B cell (primary cell): Measurements from ENCODE around the gene TMEM94. TPM values are rescaled to one million over a fixed set of nuclear protein-coding genes. Genes with fewer than 3 reads are reported as not detected.

ENCODE experiments used
- ATAC-seq: fragments of 200-7000 bp; cut with Tn5 transposase; one replicate; pipeline ENCODE4 v1.10.0; 2021; ENCODE audit warnings: low read depth, mild to moderate bottlenecking, moderate number of reproducible peaks, moderate library complexity
- CTCF ChIA-PET: fragments of 350-600 bp; sonication (Branson Sonifier 250); formaldehyde crosslinking; loops from one replicate; lab custom pipeline; 2021; ENCODE audit warnings: antibody characterized with exemption, inconsistent platforms; lab: Charles Lee
- POLR2A ChIA-PET: fragments of 350-600 bp; sonication (Branson Sonifier 250); formaldehyde crosslinking; loops from one replicate; lab custom pipeline; 2021; ENCODE audit warnings: antibody characterized with exemption; lab: Charles Lee
- DNase-seq: peaks from one replicate; pipeline ENCODE4 v3.0.0; 2013
- H2AFZ ChIP-seq: 2 replicates; pipeline ENCODE4 v1.6.1; 2012; ENCODE audit warnings: mild to moderate bottlenecking, low read depth, low read length; ENCODE audit not compliant: insufficient read depth, poor library complexity, severe bottlenecking
- H3K27ac ChIP-seq, 2 donors: 1 replicate in 1 of 2; 2 replicates in 1 of 2; pipeline ENCODE4 v1.5.1; 2012 to 2013; ENCODE audit warnings: low read length in 2 of 2, mild to moderate bottlenecking in 2 of 2, moderate library complexity in 1 of 2
- H3K27me3 ChIP-seq, 4 experiments: fragments of 200-600 bp in 1 of 4; sonication (generic) in 1 of 4; replicated peaks in 1 of 4; 1 replicate in 2 of 4; 2 replicates in 2 of 4; pipeline versions ENCODE4 v1.6.1 to v1.7.0; 2013 to 2016; ENCODE audit warnings: low read length in 3 of 4, mild to moderate bottlenecking in 2 of 4, mixed read lengths in 1 of 4, moderate library complexity in 1 of 4; ENCODE audit not compliant: insufficient read depth in 4 of 4, control insufficient read depth in 3 of 4; ENCODE audit errors: control extremely low read depth in 1 of 4
- H3K36me3 ChIP-seq, 2 experiments: replicated peaks in 1 of 2; 1 replicate in 1 of 2; 2 replicates in 1 of 2; pipeline versions ENCODE4 v1.6.1 to v1.7.1; 2013; ENCODE audit warnings: low read length in 1 of 2; ENCODE audit not compliant: insufficient read depth in 2 of 2, control insufficient read depth in 1 of 2; ENCODE audit errors: control extremely low read depth in 1 of 2, extremely low read depth in 1 of 2
- H3K4me1 ChIP-seq, 2 donors: fragments of 200-600 bp in 1 of 2; sonication (generic) in 1 of 2; 1 replicate in 1 of 2; 2 replicates in 1 of 2; pipeline versions ENCODE4 v1.5.1 to v1.6.1; 2013 to 2017; ENCODE audit warnings: low read length in 2 of 2; ENCODE audit not compliant: control insufficient read depth in 2 of 2, insufficient read depth in 2 of 2
- H3K4me2 ChIP-seq: replicated peaks from 2 replicates; pipeline ENCODE3; 2012; ENCODE audit warnings: mild to moderate bottlenecking, low read depth, low read length; ENCODE audit not compliant: poor library complexity, severe bottlenecking
- H3K4me3 ChIP-seq, 5 experiments: fragments of 200-600 bp in 1 of 5; sonication (generic) in 1 of 5; 1 replicate in 3 of 5; 2 replicates in 2 of 5; pipeline versions ENCODE4 v1.5.1 to v1.7.0; 2011 to 2016; ENCODE audit warnings: low read length in 4 of 5, mild to moderate bottlenecking in 4 of 5, low read depth in 2 of 5, control low read depth in 1 of 5, moderate library complexity in 1 of 5; ENCODE audit not compliant: insufficient read depth in 1 of 5; ENCODE audit errors: control extremely low read depth in 1 of 5, extremely low read depth in 1 of 5
- H3K79me2 ChIP-seq: fragments of 200-600 bp; sonication (generic); one replicate; pipeline ENCODE4 v1.6.0; 2016; ENCODE audit warnings: low read length; ENCODE audit not compliant: control insufficient read depth, insufficient read depth
- H3K9ac ChIP-seq: fragments of 200-600 bp; sonication (generic); 2 replicates; pipeline ENCODE4 v1.6.1; 2017; ENCODE audit warnings: mild to moderate bottlenecking, low read length, moderate library complexity
- H3K9me3 ChIP-seq, 3 donors: one replicate each; pipeline versions ENCODE4 v1.6.1 to v1.7.1; 2013; ENCODE audit warnings: low read length in 2 of 3; ENCODE audit not compliant: control insufficient read depth in 2 of 3, insufficient read depth in 1 of 3; ENCODE audit errors: control extremely low read depth in 1 of 3
- H4K20me1 ChIP-seq: 2 replicates; pipeline ENCODE4 v1.6.0; 2012; ENCODE audit warnings: mild to moderate bottlenecking, low read length; ENCODE audit not compliant: insufficient read depth, control insufficient read depth, poor library complexity, severe bottlenecking
- H3K27ac Mint-ChIP-seq: one replicate; pipeline ENCODE4 v1.8.0; 2021; ENCODE audit warnings: mixed read lengths
- H3K27me3 Mint-ChIP-seq: one replicate; pipeline ENCODE4 v1.8.0; 2021; ENCODE audit warnings: mixed read lengths
- H3K4me1 Mint-ChIP-seq: one replicate; pipeline ENCODE4 v1.8.0; 2021; ENCODE audit warnings: mixed read lengths
- H3K4me3 Mint-ChIP-seq: one replicate; pipeline ENCODE4 v1.8.0; 2021; ENCODE audit warnings: mixed read lengths
- H3K9me3 Mint-ChIP-seq: one replicate; pipeline ENCODE4 v1.8.0; 2022; ENCODE audit warnings: mixed read lengths; ENCODE audit not compliant: insufficient read depth
- CTCF ChIP-seq: fragments of 200-600 bp; IDR thresholded peaks from one replicate; pipeline ENCODE4 v1.8.0; 2022; ENCODE audit warnings: antibody characterized with exemption, mild to moderate bottlenecking
- EZH2 ChIP-seq: IDR thresholded peaks from 2 replicates; pipeline ENCODE4 v1.6.1; 2012; ENCODE audit warnings: borderline replicate concordance, low read depth, mild to moderate bottlenecking, moderate library complexity, low read length; ENCODE audit not compliant: insufficient read depth, poor library complexity, severe bottlenecking
- WGBS: methylation state at CpG from one replicate; pipeline ENCODE4 v1.1.5; 2013; ENCODE audit warnings: missing lambda C conversion rate; ENCODE audit not compliant: insufficient coverage; 5-methylcytosine and 5-hydroxymethylcytosine counted together
- intact Hi-C: fragments of 100-400 bp; cut with micrococcal nuclease; formaldehyde crosslinking; loops from one replicate; pipeline ENCODE4 v1.10.0; 2022
- polyA plus RNA-seq: library from polyadenylated mRNA; depleted of rRNA; stranded (reverse); fragments of >200 nt; gene quantifications from 2 replicates; pipeline ENCODE4 v1.2.3, GENCODE V29; 2012
- total RNA-seq, 2 donors: library from RNA; stranded (reverse); fragments of 120-200 nt in 1 of 2; gene quantifications; 1 replicate in 1 of 2; 2 replicates in 1 of 2; pipeline versions ENCODE4 v1.2.3 to v1.2.4, GENCODE V29; 2013 to 2022

Gene TMEM94
- total and polyA plus RNA-seq, 2 donors (not counting 1 experiment from before 2014, with no cell fraction given): 139 to 158 TPM

- CTCF ChIA-PET: interaction anchor here (1.0 to 2.9 kb wide), 10 partner anchors 10 to 245 kb away, joined by 3 to 10 read pairs (median 4); partner anchors contain the start of genes LLGL2, MYO15B, TMEM94 and TSEN54
Measured at GRCh38 chr17:75504347-75505151, 48.1 kb downstream of the TMEM94 start.

More at GRCh38 chr17:75504347-75505151, 48.1 kb downstream of the TMEM94 start:
- POLR2A ChIA-PET: no interaction called here
- H3K27ac Mint-ChIP-seq: no peak overlapping the region
- DNase-seq (peak; percentile 73), ATAC-seq (peak; percentile 90)
- Histone ChIP-seq H3K4me1 (peaks cover 0 to 7% of the 10 kb centered on the region in 2 donors), H3K27ac (no peak overlapping the region), H3K4me3 (no peak overlapping the region), H3K9me3 (no peaks in the 10 kb centered on the region), H2AFZ (no peak overlapping the region), H3K27me3 (no peaks in the 10 kb centered on the region), H3K79me2 (no peaks in the 10 kb centered on the region), H3K4me2 (no peak overlapping the region), H3K9ac (no peak overlapping the region), H3K36me3 (no peaks in the 10 kb centered on the region), H4K20me1 (no peaks in the 10 kb centered on the region)
- H3K4me1 Mint-ChIP-seq: no peaks in the 10 kb centered on the region
- H3K4me3 Mint-ChIP-seq: no peak overlapping the region
- WGBS: 88% methylated on average over 30 of the region's 32 CpGs
- intact Hi-C loops: loop anchor here (1.0 to 2.0 kb wide), 2 partner anchors 78 to 84 kb away; no protein-coding TSS in a partner anchor
- no peaks in the 10 kb centered on the region for H3K9me3 Mint-ChIP-seq
- no peaks in the 10 kb centered on the region for H3K27me3 Mint-ChIP-seq
- TF ChIP-seq CTCF (peak; percentile 67), EZH2 (no peak)
